22Rv1 (cell line): Measurements from ENCODE around the gene MED12L.

Source experiments
- CTCF ChIP-seq: fragments of 450-650 bp; IDR thresholded peaks from 2 replicates; pipeline ENCODE4 v1.5.1; 2017; ENCODE audit warnings: mild to moderate bottlenecking
- ZFX ChIP-seq: fragments of 450-650 bp; IDR thresholded peaks from 2 replicates; pipeline ENCODE4 v1.6.1; 2017; ENCODE audit warnings: antibody characterized with exemption, borderline replicate concordance

GRCh38 chr3:151387842-151388241 is 302.4 kb downstream of the MED12L start:
- no peak for TF ChIP-seq CTCF
- TF ChIP-seq ZFX, result no peak
